Stimulated activated CD4-positive, alpha-beta T cell treated with anti-CD3 and anti-CD28 coated beads, Interleukin-4, amount 100 ng/mL, for 4 hours (primary cell): ENCODE results near the gene MMS19.
A peak's percentile ranks its signal among the peaks of the same experiment; 100 is the strongest.
"Not testable (repeated sequence)": the region's sequence is repeated elsewhere in the genome, so short reads cannot be mapped to it uniquely, and the experiment has no call there.

Experiments used
- DNase-seq, 2 experiments: peaks; one replicate each; pipeline ENCODE4 v3.0.0-alpha.2; 2020

The MMS19 gene

GRCh38 chr10:97459933-97460332 lies 38.3 kb downstream of the MMS19 start:
- DNase-seq = no peak

- DNase-seq = no peak
Measured at GRCh38 chr10:97459111-97459510, 39.1 kb downstream of the MMS19 start.

DNA sequence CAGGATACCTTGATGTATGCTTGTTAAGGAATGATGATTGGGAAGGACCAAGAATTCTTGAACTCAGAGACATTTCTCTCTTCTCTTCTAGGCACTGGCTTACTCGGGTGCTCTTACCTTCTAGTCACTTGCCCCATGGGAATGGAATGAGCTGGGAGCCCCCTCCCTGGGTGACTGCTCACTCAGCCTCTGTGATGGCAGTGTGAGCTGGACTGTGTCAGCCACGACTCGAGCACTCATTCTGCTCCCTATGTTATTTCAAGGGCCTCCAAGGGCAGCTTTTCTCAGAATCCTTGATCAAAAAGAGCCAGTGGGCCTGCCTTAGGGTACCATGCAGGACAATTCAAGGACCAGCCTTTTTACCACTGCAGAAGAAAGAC lies 41.5 kb downstream of the MMS19 start:
- no peak for DNase-seq

- DNase-seq = no peak
Measured at GRCh38 chr10:97456034-97456685, 42.1 kb downstream of the MMS19 start.

DNA sequence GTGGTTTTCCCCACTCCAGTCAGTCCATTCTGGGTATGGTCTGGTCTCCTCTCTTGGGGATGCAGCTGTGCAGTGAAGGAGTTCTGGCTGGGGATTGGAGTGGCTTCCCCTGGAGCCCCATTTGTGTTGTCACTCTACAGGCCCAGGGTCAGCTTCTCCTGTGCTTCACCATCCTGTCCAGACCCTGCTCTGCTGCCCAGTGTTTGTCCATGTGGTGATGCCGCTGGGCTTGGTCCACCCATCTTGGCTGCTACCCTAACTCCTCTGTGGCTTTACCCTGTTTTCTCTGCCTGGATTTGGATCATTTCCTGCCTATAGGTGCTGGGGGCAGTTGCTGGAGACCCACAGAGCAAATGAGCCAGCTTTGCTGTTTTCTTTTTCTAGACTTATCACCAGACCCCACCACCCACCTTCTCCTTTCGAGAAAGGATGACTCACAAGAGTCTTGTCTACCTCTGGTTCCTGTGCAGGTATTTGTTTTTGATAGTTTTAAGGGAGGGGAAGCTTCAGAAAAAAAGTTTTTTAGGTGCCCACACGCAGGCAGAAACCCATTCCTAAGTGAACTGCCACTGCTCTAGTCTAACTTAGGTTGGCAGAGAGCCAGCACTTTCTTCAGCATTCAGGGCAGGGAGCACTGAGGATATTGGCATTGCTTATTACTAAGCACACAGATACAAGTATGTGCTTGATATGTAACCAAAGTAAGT lies 43.7 kb downstream of the MMS19 start:
- DNase-seq = peak in 1 of 2 experiments; percentile 57

DNA sequence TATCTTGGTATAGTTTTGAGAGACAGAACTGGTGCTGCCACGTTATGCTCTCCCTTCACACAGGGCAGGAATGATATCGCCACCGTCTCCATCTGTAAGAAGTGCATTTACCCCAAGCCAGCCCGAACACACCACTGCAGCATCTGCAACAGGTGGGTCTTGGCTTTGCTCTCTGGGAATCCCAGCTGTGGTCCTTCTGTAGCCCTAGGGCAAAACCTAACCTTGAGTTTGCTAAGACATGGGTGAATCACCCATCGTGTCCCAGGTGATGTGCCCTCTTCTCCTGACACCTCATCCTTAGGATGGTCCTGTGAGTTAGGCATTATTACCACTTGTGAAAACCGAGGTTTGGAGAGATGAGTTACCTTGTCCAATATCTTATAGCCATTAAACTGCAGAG lies 45.9 kb downstream of the MMS19 start:
- DNase-seq = no peak

DNA sequence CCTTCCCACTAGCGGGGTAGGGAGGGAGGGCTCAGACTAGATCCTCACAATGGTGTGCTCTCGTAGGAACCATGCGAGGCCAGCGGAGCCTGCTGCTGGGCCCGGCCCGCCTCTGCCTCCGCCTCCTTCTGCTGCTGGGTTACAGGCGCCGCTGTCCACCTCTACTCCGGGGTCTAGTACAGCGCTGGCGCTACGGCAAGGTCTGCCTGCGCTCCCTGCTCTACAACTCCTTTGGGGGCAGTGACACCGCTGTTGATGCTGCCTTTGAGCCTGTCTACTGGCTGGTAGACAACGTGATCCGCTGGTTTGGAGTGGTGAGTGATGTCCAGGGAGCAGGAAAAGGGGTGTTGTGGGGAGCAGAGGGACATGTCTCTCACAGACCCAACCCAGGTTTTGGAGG lies 46.6 kb downstream of the MMS19 start:
- DNase-seq = no peak

DNA sequence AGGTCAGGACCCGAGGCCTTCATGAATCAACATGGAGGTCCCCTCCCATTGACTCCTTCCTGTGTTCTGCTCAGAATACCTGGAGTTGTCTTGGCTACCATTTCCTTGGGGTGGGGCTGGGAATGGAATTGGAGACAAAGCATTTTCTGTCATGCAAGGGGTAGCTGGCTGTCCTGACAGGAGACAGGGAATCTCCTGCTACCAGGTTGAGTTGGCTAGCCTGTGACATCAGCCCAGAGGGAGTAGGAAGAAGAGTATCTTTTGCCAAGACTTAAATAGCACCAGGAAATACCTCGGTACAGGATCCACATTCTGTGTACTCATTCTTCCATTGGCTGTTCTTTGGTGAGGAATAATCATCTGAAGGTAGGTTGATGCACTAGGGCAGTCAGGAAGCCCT lies 47.4 kb downstream of the MMS19 start:
- no peak for DNase-seq

DNA sequence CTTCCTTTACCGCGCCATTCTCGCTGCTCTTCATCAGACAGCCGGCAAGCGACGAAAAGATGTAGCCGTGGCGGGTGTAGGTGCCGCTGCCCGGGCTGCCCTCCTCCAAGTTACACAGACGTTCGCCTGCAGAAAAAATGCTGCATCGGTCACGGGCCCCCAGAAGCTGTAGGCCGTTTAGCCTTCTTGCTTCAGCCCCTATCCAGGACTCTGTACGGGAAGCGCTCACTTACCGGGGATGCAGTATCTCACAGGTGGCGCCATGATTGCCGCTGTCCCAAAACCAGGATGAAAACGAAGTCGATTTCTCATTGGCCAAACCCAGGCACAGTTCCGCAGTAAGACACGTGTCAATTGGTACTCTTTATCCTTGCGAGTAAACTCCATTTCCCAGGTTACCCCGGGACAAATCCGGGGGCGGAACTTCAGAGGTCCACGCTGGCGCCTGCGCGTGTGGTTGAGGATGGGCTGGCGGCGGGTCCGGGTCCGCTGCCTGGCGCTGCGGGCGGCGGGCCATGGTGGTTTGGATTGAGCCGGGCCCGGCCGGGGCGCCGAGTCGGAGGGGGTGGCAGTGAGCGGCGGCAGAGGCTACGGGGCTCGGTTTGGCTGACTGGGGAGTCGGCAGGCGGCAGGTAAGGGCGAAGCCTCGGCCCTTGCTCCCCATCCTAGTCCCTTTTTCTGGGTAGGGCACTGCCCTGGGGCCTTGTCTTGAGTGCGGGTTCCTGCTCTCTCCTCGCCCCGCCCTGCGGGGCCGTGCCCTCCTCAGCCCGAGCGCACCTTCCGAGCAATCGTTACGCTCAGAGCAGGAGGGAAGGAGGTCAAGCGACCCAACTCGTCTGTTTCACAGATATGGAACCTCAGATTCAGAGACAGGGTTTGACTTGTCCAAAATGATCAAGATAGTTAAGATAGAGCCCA lies 52.2 kb downstream of the MMS19 start, which contains the start of the genes EXOSC1 and ZDHHC16:
EXOSC1 (minus strand) TSS at position 285 of the 918 bp plus-strand sequence; CDS start at position 264, 21 bp downstream.
ZDHHC16 (plus strand) TSS at position 454 of the 918 bp plus-strand sequence. CDS start 5,501 bp downstream, outside the sequence.
- DNase-seq = peak; percentile 85 to 93

DNA sequence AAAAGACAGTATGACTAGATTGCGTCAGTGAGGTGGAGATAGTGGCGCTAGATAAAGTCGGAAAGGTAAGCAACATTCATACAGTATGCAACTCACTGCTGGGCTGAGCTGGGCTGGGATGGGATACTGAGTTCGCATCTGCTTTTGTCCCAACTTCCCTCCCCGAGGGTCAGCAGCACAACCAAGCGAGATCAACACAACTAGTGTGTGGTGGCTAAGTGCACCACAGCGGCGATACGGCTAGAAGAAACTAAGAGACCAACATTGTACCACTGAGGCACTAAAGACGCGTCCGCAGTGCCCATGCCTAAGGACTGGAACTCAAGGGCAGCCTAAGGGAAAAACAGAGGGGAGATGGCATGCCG lies 52.9 kb downstream of the MMS19 start:
- DNase-seq = no peak

DNA sequence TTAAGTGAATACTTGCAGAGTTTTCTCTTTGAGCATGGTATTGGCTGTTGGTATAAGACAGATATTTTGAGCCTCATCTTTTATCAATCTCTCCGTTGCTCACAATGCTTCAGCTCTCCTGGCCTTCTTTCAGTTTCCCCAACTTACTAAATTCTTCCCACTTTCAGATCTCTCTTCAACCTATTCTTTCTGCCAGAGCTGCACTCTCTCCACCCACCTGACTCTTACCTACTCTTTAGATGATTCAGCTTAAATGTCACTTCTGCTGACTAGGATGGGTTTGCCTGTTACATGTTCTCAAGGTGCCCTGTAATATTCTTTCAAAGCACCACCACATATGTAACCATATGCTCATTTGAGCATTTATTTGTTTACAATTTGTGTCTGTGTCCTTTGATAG lies 54.0 kb downstream of the MMS19 start:
- DNase-seq = no peak

DNA sequence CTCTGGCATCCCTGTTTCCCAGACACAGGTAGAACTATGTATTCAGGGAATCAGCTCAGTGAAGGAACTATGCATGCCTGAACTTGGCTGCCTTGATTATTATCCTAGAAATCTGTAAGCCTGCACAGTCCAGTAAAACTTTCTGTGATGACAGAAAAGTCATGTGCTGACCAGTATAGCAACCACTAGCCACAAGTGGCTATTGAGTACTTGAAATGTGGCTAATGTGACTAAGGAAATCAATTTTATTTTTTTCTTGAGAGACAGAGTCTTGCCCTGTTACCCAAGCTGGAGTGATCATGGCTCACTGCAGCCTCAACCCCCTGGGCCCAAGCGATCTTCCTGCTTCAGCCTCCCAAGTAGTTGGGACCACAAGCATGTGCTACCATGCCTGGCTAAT lies 55.9 kb downstream of the MMS19 start:
- DNase-seq = no peak

DNA sequence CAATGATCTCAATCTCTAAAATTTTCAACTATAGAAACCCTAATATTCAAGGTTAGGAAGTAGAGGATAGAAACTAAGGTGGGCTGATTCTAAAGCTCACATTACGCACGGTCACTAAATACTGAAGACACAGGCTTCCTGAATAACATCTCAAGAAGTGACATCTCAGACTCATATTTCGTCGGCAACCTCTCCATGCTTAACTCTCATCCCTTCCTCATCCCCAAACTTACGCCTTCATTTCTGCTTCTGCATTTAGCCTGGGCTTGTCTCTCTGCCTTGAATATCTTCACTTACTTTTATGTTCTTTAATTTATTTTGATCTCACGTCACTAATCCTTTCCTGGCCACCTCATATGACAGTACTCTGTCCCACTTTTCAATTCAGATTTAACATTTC lies 63.0 kb downstream of the MMS19 start:
- no peak for DNase-seq

DNA sequence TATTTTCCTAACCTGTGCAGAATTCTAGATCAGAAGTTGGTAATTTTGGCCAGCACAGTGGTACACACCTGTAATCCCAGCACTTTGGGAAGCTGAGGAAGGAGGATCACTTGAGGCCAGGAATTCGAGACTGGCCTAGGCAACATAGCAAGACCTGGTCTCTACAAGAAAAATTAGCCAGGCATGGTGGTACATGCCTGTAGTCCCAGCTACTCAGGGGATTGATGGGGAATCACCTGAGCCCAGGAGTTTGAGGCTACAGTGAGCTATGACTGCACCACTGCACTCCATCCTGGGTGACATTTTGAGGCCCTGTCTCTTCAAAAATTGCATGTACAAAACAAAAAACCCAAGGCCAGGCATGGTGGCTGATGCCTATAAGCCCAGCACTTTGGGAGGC lies 63.7 kb downstream of the MMS19 start:
- no peak for DNase-seq

DNA sequence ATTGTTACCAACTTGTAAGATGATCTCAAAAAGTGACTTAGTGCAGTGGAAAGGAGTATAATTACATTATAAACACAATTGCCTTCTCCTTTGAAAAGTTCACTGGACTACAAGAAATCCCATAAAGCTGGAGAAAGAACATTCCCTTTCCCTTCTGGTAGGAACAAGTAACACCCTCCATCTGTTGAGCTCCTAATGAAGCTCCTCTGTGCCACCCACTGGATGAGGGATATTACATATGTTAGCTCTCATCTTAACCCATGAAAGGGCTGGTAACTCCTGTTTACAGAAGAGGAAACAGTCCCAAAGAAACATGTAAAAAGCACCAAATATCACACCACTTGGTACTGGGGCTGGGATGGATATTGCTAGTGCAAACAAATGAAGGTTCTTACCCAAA lies 64.2 kb downstream of the MMS19 start:
- no peak for DNase-seq

- DNase-seq = peak in 1 of 2 experiments; percentile 62
Measured at GRCh38 chr10:97428572-97428981, 69.6 kb downstream of the MMS19 start.

- DNase-seq = peak in 1 of 2 experiments; percentile 42
Measured at GRCh38 chr10:97427571-97428179, 70.5 kb downstream of the MMS19 start.

GRCh38 chr10:97426776-97427570 lies 71.2 kb downstream of the MMS19 start:
- DNase-seq = no peak

DNA sequence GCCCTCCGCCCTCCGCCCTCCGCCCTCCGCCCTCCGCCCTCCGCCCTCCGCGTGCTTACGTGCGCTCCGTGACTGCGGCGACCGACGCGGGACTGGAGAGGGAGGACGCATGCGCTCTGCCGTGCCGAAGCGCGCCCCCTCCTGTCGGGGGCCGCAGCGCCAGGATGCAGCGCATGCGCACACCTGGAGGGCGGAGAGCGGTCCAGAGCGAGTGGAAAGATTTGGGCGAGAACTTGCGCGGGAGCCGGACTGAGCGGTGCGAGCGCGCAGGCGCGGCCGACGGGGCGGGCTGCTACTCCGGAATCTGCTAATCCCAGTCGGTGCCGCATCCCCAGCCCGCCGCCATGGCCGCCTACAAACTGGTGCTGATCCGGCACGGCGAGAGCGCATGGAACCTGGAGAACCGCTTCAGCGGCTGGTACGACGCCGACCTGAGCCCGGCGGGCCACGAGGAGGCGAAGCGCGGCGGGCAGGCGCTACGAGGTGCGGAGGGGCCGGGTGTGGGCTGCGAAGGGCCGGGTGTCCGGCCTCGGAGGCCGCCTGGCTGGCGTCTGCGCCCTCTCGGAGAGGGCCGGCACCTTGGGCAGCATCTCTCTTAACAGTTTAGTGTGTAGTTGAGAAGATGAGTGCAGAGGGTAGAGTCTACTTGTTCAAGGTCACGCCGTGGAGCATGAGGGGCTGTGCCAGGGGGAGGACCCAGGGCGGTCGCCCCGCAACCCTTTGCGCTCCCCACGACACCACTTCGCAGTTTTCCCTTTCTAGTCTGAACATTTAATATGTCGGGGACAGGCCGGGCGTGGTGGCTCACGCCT lies 72.1 kb downstream of the MMS19 start, which contains the start of gene PGAM1:
PGAM1 (plus strand) TSS at position 228 of the 812 bp plus-strand sequence; CDS start at position 345, 117 bp downstream.
- DNase-seq = peak; percentile 95

- DNase-seq = not testable (repeated sequence)
Measured at GRCh38 chr10:97423757-97424098, 74.5 kb downstream of the MMS19 start.

DNA sequence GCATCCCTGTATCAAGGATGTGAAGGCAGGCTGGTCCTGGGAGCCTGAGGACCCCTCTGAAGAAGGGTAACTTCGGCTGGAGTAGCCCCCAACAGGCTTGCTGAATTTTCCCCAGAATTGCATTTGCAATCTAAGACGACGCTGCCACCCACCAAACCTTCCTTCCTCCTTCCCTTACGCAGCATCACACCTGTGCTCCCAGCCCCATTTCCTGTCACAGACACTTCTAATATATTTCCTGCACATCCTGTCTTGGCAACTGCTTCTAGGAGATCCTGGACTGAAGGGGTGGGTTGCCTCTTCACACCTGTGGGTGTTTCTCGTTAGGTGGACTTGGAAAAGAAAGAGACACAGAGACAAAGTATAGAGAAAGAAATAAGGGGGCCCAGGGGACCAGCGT lies 81.7 kb downstream of the MMS19 start:
- no peak for DNase-seq
